Activated CD4-positive, CD25-positive, alpha-beta regulatory T cell treated with anti-CD3 and anti-CD28 coated beads, Interleukin-2, amount 50 U/mL, for 24 hours (primary cell): Measurements from ENCODE around the gene TSPAN7.

Experiments used
- ATAC-seq, 2 donors: fragments of 150-1000 bp; cut with Tn5 transposase; one replicate each; pipeline ENCODE4 v1.10.0; 2021; ENCODE audit warnings: mild to moderate bottlenecking in 1 of 2, moderate library complexity in 1 of 2

TSPAN7 gene

GRCh38 chrX:38699121-38699520, 137.8 kb downstream of the TSPAN7 start:
- ATAC-seq, result no peak

- ATAC-seq, result no peak
These were observed 138.4 kb downstream of the TSPAN7 start for GRCh38 chrX:38699696-38700095.

GRCh38 chrX:38701073-38701472, 139.7 kb downstream of the TSPAN7 start:
- ATAC-seq, result no peak

- peak; percentile 86 to 88 for ATAC-seq
These were observed 143.0 kb downstream of the TSPAN7 start for GRCh38 chrX:38704146-38704882.

- no peak for ATAC-seq
These were observed 156.5 kb downstream of the TSPAN7 start for GRCh38 chrX:38717871-38718270.

- ATAC-seq, result no peak
These were observed 157.0 kb downstream of the TSPAN7 start for GRCh38 chrX:38718311-38718710.

- ATAC-seq, result no peak
These were observed 165.3 kb downstream of the TSPAN7 start for GRCh38 chrX:38726612-38727011.

- ATAC-seq, result no peak
These were observed 166.3 kb downstream of the TSPAN7 start for GRCh38 chrX:38727668-38728067.

GRCh38 chrX:38732866-38733265, 171.5 kb downstream of the TSPAN7 start:
- ATAC-seq, result no peak
